ENCODE data around the gene OTUD5.

DNA sequence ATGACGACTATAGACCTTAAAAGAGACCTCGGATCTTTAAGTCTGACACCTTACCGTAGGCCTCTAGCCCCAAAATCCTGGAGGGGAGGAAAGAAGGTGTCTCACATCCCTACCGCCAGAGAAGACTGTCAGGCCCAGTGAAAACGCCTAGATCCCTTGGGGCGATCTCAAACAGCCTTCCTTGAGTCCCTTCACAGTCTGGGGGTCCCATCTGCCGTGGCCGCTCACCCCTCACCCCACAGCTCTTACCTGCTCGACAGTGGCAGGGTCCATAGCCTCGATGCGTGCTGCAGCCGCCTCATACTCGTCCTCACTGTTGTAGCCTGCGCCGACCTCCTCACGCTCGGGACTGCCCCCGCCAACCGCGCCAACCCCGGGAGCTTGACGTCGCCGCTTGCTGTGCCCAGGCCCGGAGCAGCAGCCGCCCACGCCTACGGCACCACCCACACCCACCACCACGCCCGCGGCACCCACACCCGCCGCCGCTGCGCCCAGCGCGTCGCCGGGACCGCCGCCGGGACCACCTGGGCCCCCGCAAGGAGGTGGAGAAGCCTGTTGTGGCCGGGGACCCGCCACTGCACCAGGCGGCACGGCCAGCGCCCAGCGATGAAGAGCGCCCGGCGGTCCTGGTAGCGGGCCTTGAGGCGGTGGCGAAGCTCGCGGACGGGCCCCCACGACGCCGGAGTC lies 536 bp downstream of the OTUD5 start:
- TF ChIP-seq, protein P1, sequence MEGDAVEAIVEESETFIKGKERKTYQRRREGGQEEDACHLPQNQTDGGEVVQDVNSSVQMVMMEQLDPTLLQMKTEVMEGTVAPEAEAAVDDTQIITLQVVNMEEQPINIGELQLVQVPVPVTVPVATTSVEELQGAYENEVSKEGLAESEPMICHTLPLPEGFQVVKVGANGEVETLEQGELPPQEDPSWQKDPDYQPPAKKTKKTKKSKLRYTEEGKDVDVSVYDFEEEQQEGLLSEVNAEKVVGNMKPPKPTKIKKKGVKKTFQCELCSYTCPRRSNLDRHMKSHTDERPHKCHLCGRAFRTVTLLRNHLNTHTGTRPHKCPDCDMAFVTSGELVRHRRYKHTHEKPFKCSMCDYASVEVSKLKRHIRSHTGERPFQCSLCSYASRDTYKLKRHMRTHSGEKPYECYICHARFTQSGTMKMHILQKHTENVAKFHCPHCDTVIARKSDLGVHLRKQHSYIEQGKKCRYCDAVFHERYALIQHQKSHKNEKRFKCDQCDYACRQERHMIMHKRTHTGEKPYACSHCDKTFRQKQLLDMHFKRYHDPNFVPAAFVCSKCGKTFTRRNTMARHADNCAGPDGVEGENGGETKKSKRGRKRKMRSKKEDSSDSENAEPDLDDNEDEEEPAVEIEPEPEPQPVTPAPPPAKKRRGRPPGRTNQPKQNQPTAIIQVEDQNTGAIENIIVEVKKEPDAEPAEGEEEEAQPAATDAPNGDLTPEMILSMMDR (tag by site-specific recombination; IDR thresholded peaks at IDR 0.05), result no peak
- no peak for TF ChIP-seq ZNF785 (tag by site-specific recombination; IDR thresholded peaks at IDR 0.05)
- TF ChIP-seq, protein P2, sequence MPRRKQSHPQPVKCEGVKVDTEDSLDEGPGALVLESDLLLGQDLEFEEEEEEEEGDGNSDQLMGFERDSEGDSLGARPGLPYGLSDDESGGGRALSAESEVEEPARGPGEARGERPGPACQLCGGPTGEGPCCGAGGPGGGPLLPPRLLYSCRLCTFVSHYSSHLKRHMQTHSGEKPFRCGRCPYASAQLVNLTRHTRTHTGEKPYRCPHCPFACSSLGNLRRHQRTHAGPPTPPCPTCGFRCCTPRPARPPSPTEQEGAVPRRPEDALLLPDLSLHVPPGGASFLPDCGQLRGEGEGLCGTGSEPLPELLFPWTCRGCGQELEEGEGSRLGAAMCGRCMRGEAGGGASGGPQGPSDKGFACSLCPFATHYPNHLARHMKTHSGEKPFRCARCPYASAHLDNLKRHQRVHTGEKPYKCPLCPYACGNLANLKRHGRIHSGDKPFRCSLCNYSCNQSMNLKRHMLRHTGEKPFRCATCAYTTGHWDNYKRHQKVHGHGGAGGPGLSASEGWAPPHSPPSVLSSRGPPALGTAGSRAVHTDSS (tag by site-specific recombination; IDR thresholded peaks at IDR 0.05), result no peak
- TF ChIP-seq, protein P3, sequence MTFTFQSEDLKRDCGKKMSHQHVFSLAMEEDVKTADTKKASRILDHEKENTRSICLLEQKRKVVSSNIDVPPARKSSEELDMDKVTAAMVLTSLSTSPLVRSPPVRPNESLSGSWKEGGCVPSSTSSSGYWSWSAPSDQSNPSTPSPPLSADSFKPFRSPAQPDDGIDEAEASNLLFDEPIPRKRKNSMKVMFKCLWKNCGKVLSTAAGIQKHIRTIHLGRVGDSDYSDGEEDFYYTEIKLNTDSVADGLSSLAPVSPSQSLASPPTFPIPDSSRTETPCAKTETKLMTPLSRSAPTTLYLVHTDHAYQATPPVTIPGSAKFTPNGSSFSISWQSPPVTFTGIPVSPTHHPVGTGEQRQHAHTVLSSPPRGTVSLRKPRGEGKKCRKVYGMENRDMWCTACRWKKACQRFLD (tag by site-specific recombination; IDR thresholded peaks at IDR 0.05), result no peak
- TF ChIP-seq ZNF830 (tag by site-specific recombination; IDR thresholded peaks at IDR 0.05; ENCODE audit: low read depth), result no peak
- no peak for TF ChIP-seq TCF7L2 (IDR thresholded peaks at IDR 0.05; ENCODE audit: borderline replicate concordance, low read depth, low read length)
- no peak for TF ChIP-seq ZNF585B (tag by site-specific recombination; IDR thresholded peaks at IDR 0.05)
- no peak for TF ChIP-seq ZNF169 (tag by site-specific recombination; IDR thresholded peaks at IDR 0.05)
- TF ChIP-seq ZNF549 (tag by site-specific recombination; IDR thresholded peaks at IDR 0.05), result no peak
- TF ChIP-seq ZNF155 (tag by site-specific recombination; IDR thresholded peaks at IDR 0.05), result no peak
- no peak for TF ChIP-seq ZNF274 (IDR thresholded peaks at IDR 0.05; ENCODE audit: low read length)
- no peak for TF ChIP-seq ZNF274 (tag by site-specific recombination; IDR thresholded peaks at IDR 0.05; ENCODE audit: borderline replicate concordance)
